Esophagus squamous epithelium (tissue), 4 donors: ENCODE data around the gene DCTN1.

ENCODE experiments used
- CTCF ChIP-seq, 6 experiments: fragments of 450-650 bp in 4 of 6; fragments of 200-600 bp in 2 of 6; sonication (generic) in 2 of 6; IDR thresholded peaks; one replicate each; pipeline ENCODE4 v1.5.1; 2016 to 2019; ENCODE audit warnings: antibody characterized with exemption in 6 of 6, mild to moderate bottlenecking in 4 of 6, moderate library complexity in 4 of 6
- POLR2A ChIP-seq, 4 donors: fragments of 450-650 bp; IDR thresholded peaks; one replicate each; pipeline ENCODE4 v1.6.1; 2017; ENCODE audit warnings: antibody characterized with exemption in 4 of 4, mild to moderate bottlenecking in 4 of 4, moderate library complexity in 3 of 4

- TF ChIP-seq CTCF (IDR thresholded peaks at IDR 0.05) (no peak), POLR2A (IDR thresholded peaks at IDR 0.05) (peak in 1 of 4 donors; percentile 28)
These were observed 41.2 kb upstream of the DCTN1 start, which contains the start of the genes C2orf81 and WDR54 for GRCh38 chr2:74421221-74421870.
